HepG2 (cell line): ENCODE results near the gene ENO4. TPM values are rescaled to one million over a fixed set of nuclear protein-coding genes. Genes with fewer than 3 reads are reported as not detected.

ENCODE experiments used
- ATAC-seq: fragments of 200-7000 bp; cut with Tn5 transposase; 3 replicates; pipeline ENCODE4 v1.9.1; 2020; ENCODE audit warnings: mild to moderate bottlenecking, moderate library complexity
- BruUV-seq: library from RNA; stranded (reverse); fragments of 400-500 nt; replicated peaks from 2 replicates; lab custom pipeline; 2021; lab: Mats Ljungman, UMichigan
- CTCF ChIA-PET: fragments of 300-600 bp; formaldehyde crosslinking; extraction: SDS; loops from one replicate; lab custom pipeline; 2021; ENCODE audit warnings: low total read pairs, inconsistent platforms, low intra/inter-chr PET ratio; lab: Yijun Ruan, JAX
- POLR2A ChIA-PET: fragments of 350-600 bp; sonication (Branson Sonifier 250); formaldehyde crosslinking; loops from one replicate; lab custom pipeline; 2020; ENCODE audit warnings: antibody characterized with exemption, inconsistent platforms; lab: Yijun Ruan, JAX
- DNase-seq: peaks from one replicate; pipeline ENCODE4 v3.0.0-alpha.2; 2015; ENCODE audit warnings: low spot score
- FAIRE-seq: peaks from 3 replicates; lab custom pipeline; 2011; peaks lifted over from hg19 to GRCh38; lab: Jason Lieb, UNC
- H2AFZ ChIP-seq: one replicate; pipeline ENCODE4 v1.6.1; 2011; ENCODE audit warnings: low read length, inconsistent platforms
- H3K27ac ChIP-seq: fragments of 300-600 bp; 3 replicates; pipeline ENCODE4 v1.8.0; 2011; ENCODE audit warnings: mixed run types, mild to moderate bottlenecking, mixed read lengths, low read length, inconsistent platforms; ENCODE audit not compliant: insufficient read depth; ENCODE audit errors: extremely low read length
- H3K27me3 ChIP-seq, 2 experiments: fragments of 200-600 bp in 1 of 2; 2 replicates in 1 of 2; 3 replicates in 1 of 2; pipeline versions ENCODE4 v1.6.0 to v1.8.0; 2011; ENCODE audit warnings: low read length in 2 of 2, mild to moderate bottlenecking in 2 of 2, moderate library complexity in 2 of 2, inconsistent platforms in 1 of 2; ENCODE audit not compliant: insufficient read depth in 2 of 2, control insufficient read depth in 1 of 2
- H3K36me3 ChIP-seq, 2 experiments: fragments of 200-600 bp in 1 of 2; replicated peaks in 1 of 2; 2 replicates in 1 of 2; 3 replicates in 1 of 2; pipeline versions ENCODE4 v1.5.1 to v1.8.0; 2011; ENCODE audit warnings: low read length in 2 of 2, inconsistent platforms in 1 of 2; ENCODE audit not compliant: insufficient read depth in 2 of 2, control insufficient read depth in 1 of 2
- H3K4me1 ChIP-seq: 2 replicates; pipeline ENCODE4 v1.5.1; 2012; ENCODE audit warnings: low read length, inconsistent platforms; ENCODE audit not compliant: insufficient read depth
- H3K4me2 ChIP-seq: 2 replicates; pipeline ENCODE4 v1.6.0; 2011; ENCODE audit warnings: low read depth, low read length, inconsistent platforms
- H3K4me3 ChIP-seq, 3 experiments: fragments of 200-600 bp in 1 of 3; sonication (generic), shearing (Covaris generic) in 1 of 3; replicated peaks in 1 of 3; 2 replicates each; pipeline ENCODE4 v1.5.1; 2011 to 2016; ENCODE audit warnings: low read length in 3 of 3, inconsistent platforms in 2 of 3, low read depth in 2 of 3, mild to moderate bottlenecking in 2 of 3, control low read depth in 1 of 3, mixed read lengths in 1 of 3; ENCODE audit not compliant: insufficient read depth in 1 of 3
- H3K79me2 ChIP-seq: one replicate; pipeline ENCODE4 v1.6.1; 2011; ENCODE audit warnings: low read length, inconsistent platforms; ENCODE audit not compliant: insufficient read depth
- H3K9ac ChIP-seq: 2 replicates; pipeline ENCODE4 v1.6.0; 2011; ENCODE audit warnings: mild to moderate bottlenecking, low read depth, low read length, inconsistent platforms; ENCODE audit not compliant: insufficient read depth
- H3K9me3 ChIP-seq: 2 replicates; pipeline ENCODE4 v1.5.1; 2012; ENCODE audit warnings: mild to moderate bottlenecking, low read length
- H4K20me1 ChIP-seq: 2 replicates; pipeline ENCODE4 v1.6.0; 2011; ENCODE audit warnings: inconsistent platforms, mild to moderate bottlenecking, low read length, moderate library complexity; ENCODE audit not compliant: insufficient read depth
- AGO1 ChIP-seq: fragments of 200-400 bp; formaldehyde crosslinking; IDR thresholded peaks from 2 replicates; pipeline ENCODE4 v1.6.1; 2017; ENCODE audit warnings: mild to moderate bottlenecking, low read depth, low read length, moderate library complexity; ENCODE audit not compliant: poor library complexity, severe bottlenecking
- ESRRA ChIP-seq: sonication (generic); formaldehyde crosslinking; IDR thresholded peaks from 2 replicates; pipeline ENCODE4 v1.5.1; 2020; ENCODE audit warnings: mild to moderate bottlenecking, low read depth, missing genetic modification reagents
- FOXA1 ChIP-seq, 2 experiments: fragments of 450-650 bp in 1 of 2; sonication (generic) in 1 of 2; formaldehyde crosslinking in 1 of 2; IDR thresholded peaks; 2 replicates each; pipeline versions ENCODE4 v1.4.0 to v1.6.1; 2016 to 2020; ENCODE audit warnings: missing genetic modification reagents in 1 of 2
- NR1H2 ChIP-seq: sonication (generic); formaldehyde crosslinking; IDR thresholded peaks from 2 replicates; pipeline ENCODE4 v1.8.1; 2022; ENCODE audit warnings: low read depth, missing genetic modification reagents, borderline replicate concordance
- NRL ChIP-seq: sonication (generic); formaldehyde crosslinking; IDR thresholded peaks from 2 replicates; pipeline ENCODE4 v1.5.0; 2020; ENCODE audit warnings: missing genetic modification reagents, mild to moderate bottlenecking, moderate library complexity, borderline replicate concordance
- POLR2G ChIP-seq: fragments of 200-400 bp; formaldehyde crosslinking; IDR thresholded peaks from 2 replicates; pipeline ENCODE4 v1.6.1; 2018; ENCODE audit warnings: mild to moderate bottlenecking, low read depth, low read length, moderate library complexity
- SMARCC2 ChIP-seq: fragments of 450-650 bp; IDR thresholded peaks from 2 replicates; pipeline ENCODE4 v1.6.1; 2017; ENCODE audit warnings: antibody characterized with exemption, mild to moderate bottlenecking
- STAT6 ChIP-seq: sonication (generic); formaldehyde crosslinking; IDR thresholded peaks from 2 replicates; pipeline ENCODE4 v1.4.0; 2020; ENCODE audit warnings: missing genetic modification reagents, mild to moderate bottlenecking, borderline replicate concordance
- ZC3H13 ChIP-seq: sonication (generic); formaldehyde crosslinking; IDR thresholded peaks from 2 replicates; pipeline ENCODE4 v1.8.1; 2023; ENCODE audit warnings: mild to moderate bottlenecking, missing genetic modification reagents, moderate library complexity
- ZFP41 ChIP-seq: sonication (generic); formaldehyde crosslinking; IDR thresholded peaks from 2 replicates; pipeline ENCODE4 v1.4.0; 2020; ENCODE audit warnings: mild to moderate bottlenecking, missing genetic modification reagents, borderline replicate concordance
- ZNF101 ChIP-seq: sonication (generic); formaldehyde crosslinking; IDR thresholded peaks from 2 replicates; pipeline ENCODE4 v1.4.0; 2020; ENCODE audit warnings: mild to moderate bottlenecking, low read depth, missing genetic modification reagents, borderline replicate concordance
- ZNF124 ChIP-seq: sonication (generic); formaldehyde crosslinking; IDR thresholded peaks from 2 replicates; pipeline ENCODE4 v1.4.0; 2020; ENCODE audit warnings: missing genetic modification reagents
- ZNF224 ChIP-seq: sonication (generic); formaldehyde crosslinking; IDR thresholded peaks from 2 replicates; pipeline ENCODE4 v1.5.0; 2020; ENCODE audit warnings: mild to moderate bottlenecking, missing genetic modification reagents
- ZNF260 ChIP-seq: sonication (generic); formaldehyde crosslinking; IDR thresholded peaks from 2 replicates; pipeline ENCODE4 v1.4.0; 2020; ENCODE audit warnings: missing genetic modification reagents, low read depth, mild to moderate bottlenecking, borderline replicate concordance
- WGBS: methylation state at CpG from one replicate; pipeline ENCODE4 v1.1.6; 2017; ENCODE audit warnings: low lambda C conversion rate; 5-methylcytosine and 5-hydroxymethylcytosine counted together
- in situ Hi-C: cut with HindIII; loops from 2 replicates; pipeline ENCODE4 v1.10.0; 2017; ENCODE audit warnings: low pct_unique_long_range_greater_than_20kb; ENCODE audit not compliant: extremely low pct_ligation_motif_present
- intact Hi-C: fragments of 100-400 bp; cut with micrococcal nuclease; formaldehyde crosslinking; loops from one replicate; pipeline ENCODE4 v1.10.0; 2022; ENCODE audit not compliant: unreplicated experiment
- polyA plus RNA-seq, 8 experiments: library from polyadenylated mRNA; depleted of rRNA in 3 of 8; stranded (reverse) in 7 of 8; unstranded in 1 of 8; fragments of >200 nt; fragmentation: Illumina TruSeq in 4 of 8; extraction: Trizol in 4 of 8; gene quantifications; 2 replicates each; pipeline versions ENCODE4 v1.2.1 to v1.2.3, GENCODE V29; 2011 to 2016; ENCODE audit warnings: low read depth in 4 of 8, missing spikeins in 1 of 8, mixed read lengths in 1 of 8; ENCODE audit not compliant: insufficient read depth in 1 of 8
- total RNA-seq, 5 experiments: library from RNA; depleted of rRNA; stranded (reverse); fragments of >200 nt; fragmentation: Illumina TruSeq; extraction: Trizol; gene quantifications; 2 replicates each; pipeline ENCODE4 v1.2.3, GENCODE V29; 2016; ENCODE audit warnings: low read depth in 1 of 5
- TF ChIP-seq, protein P1 (sequence below): sonication (generic); formaldehyde crosslinking; IDR thresholded peaks from 2 replicates; pipeline ENCODE4 v1.4.0; 2020; ENCODE audit warnings: mild to moderate bottlenecking, missing genetic modification reagents, borderline replicate concordance

The ENO4 gene
- total and polyA plus RNA-seq, 2 of the 13 experiments (the other 11 are each of a cell fraction or from before 2014, with no cell fraction given), result not detected

- Histone ChIP-seq H3K4me1 (no peaks in the 10 kb centered on the region; the same call in 1 of the 2 replicates), H3K79me2 (no peaks in the 10 kb centered on the region), H3K4me3 (peak overlapping the region in 2 of 3 experiments; percentile 50 to 68; a peak in 5 of 6 replicates), H4K20me1 (no peaks in the 10 kb centered on the region), H3K4me2 (peak overlapping the region; percentile 81), H3K9ac (peak overlapping the region; percentile 40; the same call in 1 of the 2 replicates), H3K27me3 (peaks cover 0 to 36% of the 10 kb centered on the region in 2 experiments; a peak in 2 of 5 replicates), H3K9me3 (no peaks in the 10 kb centered on the region), H3K36me3 (no peaks in the 10 kb centered on the region), H3K27ac (no peak overlapping the region), H2AFZ (no peak overlapping the region)
- BruUV-seq, result no TSS peak
- DNase-seq (no peak), ATAC-seq (no peak), FAIRE-seq (no peak)
- CTCF ChIA-PET, result no interaction called here
- POLR2A ChIA-PET, result interaction anchor here (1.0 to 1.3 kb wide), 2 partner anchors 8 to 327 kb away, joined by 3 read pairs; no protein-coding TSS in a partner anchor
- 80% methylated on average over 16 of the region's 17 CpGs for WGBS
- in situ Hi-C loops (no loop called here), intact Hi-C loops (no loop called here)
- TF ChIP-seq ZC3H13 (CRISPR knock-in tag) (no peak), ZNF260 (CRISPR knock-in tag) (no peak), SMARCC2 (no peak), POLR2G (no peak), NRL (no peak), FOXA1 (IDR thresholded peaks at IDR 0.05) (no peak), FOXA1 (CRISPR knock-in tag; IDR thresholded peaks at IDR 0.05) (no peak), ZNF124 (CRISPR knock-in tag) (no peak), NR1H2 (CRISPR knock-in tag) (no peak), ZNF224 (CRISPR knock-in tag) (no peak), ZFP41 (CRISPR knock-in tag) (no peak), ZNF101 (no peak), AGO1 (no peak), ESRRA (CRISPR knock-in tag) (no peak), STAT6 (CRISPR knock-in tag) (no peak)
- TF ChIP-seq, protein P1, sequence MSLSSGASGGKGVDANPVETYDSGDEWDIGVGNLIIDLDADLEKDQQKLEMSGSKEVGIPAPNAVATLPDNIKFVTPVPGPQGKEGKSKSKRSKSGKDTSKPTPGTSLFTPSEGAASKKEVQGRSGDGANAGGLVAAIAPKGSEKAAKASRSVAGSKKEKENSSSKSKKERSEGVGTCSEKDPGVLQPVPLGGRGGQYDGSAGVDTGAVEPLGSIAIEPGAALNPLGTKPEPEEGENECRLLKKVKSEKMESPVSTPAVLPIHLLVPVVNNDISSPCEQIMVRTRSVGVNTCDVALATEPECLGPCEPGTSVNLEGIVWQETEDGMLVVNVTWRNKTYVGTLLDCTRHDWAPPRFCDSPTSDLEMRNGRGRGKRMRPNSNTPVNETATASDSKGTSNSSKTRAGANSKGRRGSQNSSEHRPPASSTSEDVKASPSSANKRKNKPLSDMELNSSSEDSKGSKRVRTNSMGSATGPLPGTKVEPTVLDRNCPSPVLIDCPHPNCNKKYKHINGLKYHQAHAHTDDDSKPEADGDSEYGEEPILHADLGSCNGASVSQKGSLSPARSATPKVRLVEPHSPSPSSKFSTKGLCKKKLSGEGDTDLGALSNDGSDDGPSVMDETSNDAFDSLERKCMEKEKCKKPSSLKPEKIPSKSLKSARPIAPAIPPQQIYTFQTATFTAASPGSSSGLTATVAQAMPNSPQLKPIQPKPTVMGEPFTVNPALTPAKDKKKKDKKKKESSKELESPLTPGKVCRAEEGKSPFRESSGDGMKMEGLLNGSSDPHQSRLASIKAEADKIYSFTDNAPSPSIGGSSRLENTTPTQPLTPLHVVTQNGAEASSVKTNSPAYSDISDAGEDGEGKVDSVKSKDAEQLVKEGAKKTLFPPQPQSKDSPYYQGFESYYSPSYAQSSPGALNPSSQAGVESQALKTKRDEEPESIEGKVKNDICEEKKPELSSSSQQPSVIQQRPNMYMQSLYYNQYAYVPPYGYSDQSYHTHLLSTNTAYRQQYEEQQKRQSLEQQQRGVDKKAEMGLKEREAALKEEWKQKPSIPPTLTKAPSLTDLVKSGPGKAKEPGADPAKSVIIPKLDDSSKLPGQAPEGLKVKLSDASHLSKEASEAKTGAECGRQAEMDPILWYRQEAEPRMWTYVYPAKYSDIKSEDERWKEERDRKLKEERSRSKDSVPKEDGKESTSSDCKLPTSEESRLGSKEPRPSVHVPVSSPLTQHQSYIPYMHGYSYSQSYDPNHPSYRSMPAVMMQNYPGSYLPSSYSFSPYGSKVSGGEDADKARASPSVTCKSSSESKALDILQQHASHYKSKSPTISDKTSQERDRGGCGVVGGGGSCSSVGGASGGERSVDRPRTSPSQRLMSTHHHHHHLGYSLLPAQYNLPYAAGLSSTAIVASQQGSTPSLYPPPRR (CRISPR knock-in tag), result no peak
Measured at GRCh38 chr10:116848032-116848943, 1.0 kb upstream of the ENO4 start.
